Neural progenitor cell (in vitro differentiated cells): ENCODE data around the gene KLHL12.

Experiments used
- EZH2 ChIP-seq: fragments of 200-600 bp; sonication (generic); IDR thresholded peaks from 2 replicates; pipeline ENCODE4 v1.6.1; 2017; ENCODE audit warnings: antibody characterized with exemption, mild to moderate bottlenecking, moderate library complexity
- TF ChIP-seq, protein P1 (sequence below): fragments of 200-600 bp; sonication (generic); IDR thresholded peaks from 2 replicates; pipeline ENCODE4 v1.5.1; 2017; ENCODE audit warnings: antibody characterized with exemption, mild to moderate bottlenecking

DNA sequence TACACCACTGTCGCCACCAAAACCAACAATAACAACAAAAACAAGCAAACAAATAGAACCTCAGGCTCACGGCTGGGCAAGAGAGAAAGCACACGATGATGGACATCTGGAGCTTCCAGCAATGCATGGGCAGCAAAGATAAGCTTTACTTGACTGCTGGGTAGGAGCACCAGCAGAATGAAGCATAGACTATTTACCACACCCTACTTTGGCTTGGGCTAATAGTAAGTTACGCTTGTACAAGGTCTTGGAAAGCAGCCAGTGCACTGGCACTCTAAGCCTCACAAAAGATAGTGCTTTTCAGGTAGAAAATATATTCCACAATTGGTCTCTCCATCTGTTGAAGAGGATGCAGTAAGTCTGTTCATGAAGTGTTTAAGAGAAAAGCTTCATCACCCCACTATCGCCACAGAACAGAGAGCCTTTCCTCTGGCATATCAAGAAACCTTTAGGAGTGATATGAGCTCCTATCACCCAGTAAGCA is 17.4 kb upstream of the KLHL12 start:
- TF ChIP-seq, protein P1, sequence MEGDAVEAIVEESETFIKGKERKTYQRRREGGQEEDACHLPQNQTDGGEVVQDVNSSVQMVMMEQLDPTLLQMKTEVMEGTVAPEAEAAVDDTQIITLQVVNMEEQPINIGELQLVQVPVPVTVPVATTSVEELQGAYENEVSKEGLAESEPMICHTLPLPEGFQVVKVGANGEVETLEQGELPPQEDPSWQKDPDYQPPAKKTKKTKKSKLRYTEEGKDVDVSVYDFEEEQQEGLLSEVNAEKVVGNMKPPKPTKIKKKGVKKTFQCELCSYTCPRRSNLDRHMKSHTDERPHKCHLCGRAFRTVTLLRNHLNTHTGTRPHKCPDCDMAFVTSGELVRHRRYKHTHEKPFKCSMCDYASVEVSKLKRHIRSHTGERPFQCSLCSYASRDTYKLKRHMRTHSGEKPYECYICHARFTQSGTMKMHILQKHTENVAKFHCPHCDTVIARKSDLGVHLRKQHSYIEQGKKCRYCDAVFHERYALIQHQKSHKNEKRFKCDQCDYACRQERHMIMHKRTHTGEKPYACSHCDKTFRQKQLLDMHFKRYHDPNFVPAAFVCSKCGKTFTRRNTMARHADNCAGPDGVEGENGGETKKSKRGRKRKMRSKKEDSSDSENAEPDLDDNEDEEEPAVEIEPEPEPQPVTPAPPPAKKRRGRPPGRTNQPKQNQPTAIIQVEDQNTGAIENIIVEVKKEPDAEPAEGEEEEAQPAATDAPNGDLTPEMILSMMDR, result no peak
- TF ChIP-seq EZH2, result no peak
